Body of pancreas (tissue), 4 donors: ENCODE measurements around the gene SMARCA4.

ENCODE experiments used
- CTCF ChIP-seq, 7 experiments: fragments of 450-650 bp in 4 of 7; fragments of 200-600 bp in 3 of 7; sonication (generic) in 3 of 7; IDR thresholded peaks; one replicate each; pipeline ENCODE4 v1.5.1; 2016 to 2019; ENCODE audit warnings: antibody characterized with exemption in 7 of 7
- POLR2A ChIP-seq, 3 donors: fragments of 450-650 bp; IDR thresholded peaks; one replicate each; pipeline ENCODE4 v1.6.1; 2016; ENCODE audit warnings: antibody characterized with exemption in 3 of 3, mild to moderate bottlenecking in 2 of 3

- no peak for TF ChIP-seq CTCF (IDR thresholded peaks at IDR 0.05)
- TF ChIP-seq POLR2A (IDR thresholded peaks at IDR 0.05), result no peak
Measured at GRCh38 chr19:11069561-11069960, 108.7 kb downstream of the SMARCA4 start.
